GM03348 (cell line): Measurements from ENCODE around the gene SLC66A1.

ENCODE experiments used
- DNase-seq: peaks from one replicate; pipeline ENCODE4 v3.0.0; 2012; ENCODE audit warnings: low spot score

Gene SLC66A1

GRCh38 chr1:19343617-19344350, 31.7 kb downstream of the SLC66A1 start:
- DNase-seq, result no peak

GRCh38 chr1:19344372-19344810, 32.3 kb downstream of the SLC66A1 start:
- DNase-seq, result peak; percentile 84

GRCh38 chr1:19344831-19345230, 32.7 kb downstream of the SLC66A1 start:
- no peak for DNase-seq

- no peak for DNase-seq
Measured at GRCh38 chr1:19345391-19345790, 33.3 kb downstream of the SLC66A1 start.

- no peak for DNase-seq
Measured at GRCh38 chr1:19346026-19346425, 33.9 kb downstream of the SLC66A1 start.

- no peak for DNase-seq
Measured at GRCh38 chr1:19347533-19348172, 35.5 kb downstream of the SLC66A1 start.

- DNase-seq, result no peak
Measured at GRCh38 chr1:19348441-19349198, 36.5 kb downstream of the SLC66A1 start.

GRCh38 chr1:19349999-19350398, 37.9 kb downstream of the SLC66A1 start:
- DNase-seq, result no peak

- no peak for DNase-seq
Measured at GRCh38 chr1:19350566-19350965, 38.4 kb downstream of the SLC66A1 start.

- DNase-seq, result no peak
Measured at GRCh38 chr1:19351873-19352272, 39.7 kb downstream of the SLC66A1 start.

GRCh38 chr1:19352839-19353238, 40.7 kb downstream of the SLC66A1 start:
- DNase-seq, result no peak

GRCh38 chr1:19353596-19353995, 41.5 kb downstream of the SLC66A1 start:
- DNase-seq, result no peak

- no peak for DNase-seq
Measured at GRCh38 chr1:19354531-19354981, 42.4 kb downstream of the SLC66A1 start.

GRCh38 chr1:19356266-19356665, 44.1 kb downstream of the SLC66A1 start:
- no peak for DNase-seq

GRCh38 chr1:19357299-19357986, 45.3 kb downstream of the SLC66A1 start:
- no peak for DNase-seq

GRCh38 chr1:19358710-19359109, 46.6 kb downstream of the SLC66A1 start:
- no peak for DNase-seq

- DNase-seq, result no peak
Measured at GRCh38 chr1:19359357-19359756, 47.2 kb downstream of the SLC66A1 start.

- DNase-seq, result no peak
Measured at GRCh38 chr1:19360016-19360415, 47.9 kb downstream of the SLC66A1 start.

- DNase-seq, result no peak
Measured at GRCh38 chr1:19360432-19360831, 48.3 kb downstream of the SLC66A1 start.

GRCh38 chr1:19360843-19361610, 48.9 kb downstream of the SLC66A1 start:
- DNase-seq, result no peak

GRCh38 chr1:19361611-19362147, 49.6 kb downstream of the SLC66A1 start:
- DNase-seq, result peak; percentile 39
